K562 (cell line): Measurements from ENCODE around the gene MYH11. TPM values are rescaled to one million over a fixed set of nuclear protein-coding genes. Genes with fewer than 3 reads are reported as not detected.

ENCODE experiments used
- ATAC-seq: fragments of 200-7000 bp; cut with Tn5 transposase; 3 replicates; pipeline ENCODE4 v1.9.1; 2020; ENCODE audit warnings: moderate library complexity
- BruUV-seq: library from RNA; stranded (reverse); fragments of 400-500 nt; replicated peaks from 2 replicates; lab custom pipeline; 2021; lab: Mats Ljungman, UMichigan
- CTCF ChIA-PET: fragments of 300-600 bp; formaldehyde crosslinking; extraction: SDS; loops from one replicate; lab custom pipeline; 2021; ENCODE audit warnings: low intra/inter-chr PET ratio; lab: Yijun Ruan, JAX
- POLR2A ChIA-PET: fragments of 300-600, 350-650 bp; sonication (Branson Sonifier 250); formaldehyde crosslinking; extraction: SDS; loops from one replicate; lab custom pipeline; 2021; ENCODE audit warnings: antibody characterized with exemption, inconsistent platforms; lab: Yijun Ruan, JAX
- DNase-seq, 4 experiments: peaks; one replicate each; pipeline versions ENCODE4 v3.0.0 to v3.0.0-alpha.2; 2011 to 2018; ENCODE audit warnings: low spot score in 3 of 4, mixed read lengths in 3 of 4; ENCODE audit errors: extremely low read depth in 1 of 4
- FAIRE-seq: peaks from 2 replicates; lab custom pipeline; 2011; peaks lifted over from hg19 to GRCh38; lab: Jason Lieb, UNC
- H2AFZ ChIP-seq: 2 replicates; pipeline ENCODE4 v1.6.0; 2011; ENCODE audit warnings: low read depth, low read length, control low read depth, inconsistent platforms
- H3K27ac ChIP-seq: fragments of 200-600 bp; 3 replicates; pipeline ENCODE4 v1.8.0; 2011; ENCODE audit warnings: low read depth, mild to moderate bottlenecking, control low read depth, inconsistent platforms, low read length, moderate library complexity, mixed read lengths; ENCODE audit errors: extremely low read depth
- H3K27me3 ChIP-seq, 2 experiments: fragments of 300-600 bp in 1 of 2; 2 replicates in 1 of 2; 3 replicates in 1 of 2; pipeline versions ENCODE4 v1.6.0 to v1.8.0; 2011; ENCODE audit warnings: inconsistent platforms in 2 of 2, low read length in 2 of 2, mild to moderate bottlenecking in 1 of 2, mixed read lengths in 1 of 2, moderate library complexity in 1 of 2; ENCODE audit not compliant: control insufficient read depth in 2 of 2, insufficient read depth in 2 of 2
- H3K36me3 ChIP-seq: fragments of 300-600 bp; 3 replicates; pipeline ENCODE4 v1.8.0; 2011; ENCODE audit warnings: mild to moderate bottlenecking, low read length, inconsistent platforms; ENCODE audit not compliant: control insufficient read depth, insufficient read depth
- H3K4me1 ChIP-seq, 2 experiments: fragments of 200-600 bp in 1 of 2; replicated peaks in 1 of 2; 2 replicates in 1 of 2; 3 replicates in 1 of 2; pipeline versions ENCODE4 v1.5.1 to v1.8.0; 2011; ENCODE audit warnings: inconsistent platforms in 2 of 2, low read length in 2 of 2, mild to moderate bottlenecking in 1 of 2, mixed read lengths in 1 of 2, moderate library complexity in 1 of 2; ENCODE audit not compliant: control insufficient read depth in 2 of 2, insufficient read depth in 2 of 2
- H3K4me2 ChIP-seq: 2 replicates; pipeline ENCODE4 v1.6.1; 2011; ENCODE audit warnings: low read length, control low read depth, inconsistent platforms, mixed read lengths; ENCODE audit not compliant: insufficient read depth
- H3K4me3 ChIP-seq: fragments of 200-600 bp; sonication (generic), shearing (Covaris generic); 2 replicates; pipeline ENCODE4 v1.5.1; 2016; ENCODE audit warnings: control low read depth, inconsistent platforms
- H3K79me2 ChIP-seq: fragments of 200-600 bp; 3 replicates; pipeline ENCODE4 v1.8.0; 2011; ENCODE audit warnings: low read length, inconsistent platforms; ENCODE audit not compliant: control insufficient read depth, insufficient read depth
- H3K9ac ChIP-seq, 2 experiments: 2 replicates each; pipeline versions ENCODE4 v1.6.0 to v1.6.1; 2011; ENCODE audit warnings: low read depth in 2 of 2, low read length in 2 of 2, control low read depth in 1 of 2, inconsistent platforms in 1 of 2, mild to moderate bottlenecking in 1 of 2, mixed read lengths in 1 of 2; ENCODE audit not compliant: insufficient read depth in 1 of 2
- H3K9me1 ChIP-seq: one replicate; pipeline ENCODE4 v1.6.0; 2011; ENCODE audit warnings: inconsistent platforms, mild to moderate bottlenecking, low read length, moderate library complexity; ENCODE audit not compliant: control insufficient read depth, insufficient read depth
- H3K9me3 ChIP-seq: replicated peaks from 2 replicates; pipeline ENCODE4 v1.5.1; 2011; ENCODE audit warnings: low read depth, low read length, inconsistent platforms; ENCODE audit not compliant: control insufficient read depth, insufficient read depth
- H4K20me1 ChIP-seq: replicated peaks from 2 replicates; pipeline ENCODE4 v1.6.1; 2011; ENCODE audit warnings: low read length, inconsistent platforms, mixed read lengths; ENCODE audit not compliant: control insufficient read depth, insufficient read depth
- CBFA2T2 ChIP-seq: fragments of 450-650 bp; conservative IDR thresholded peaks from 2 replicates; pipeline ENCODE4 v1.6.1; 2017; ENCODE audit warnings: mild to moderate bottlenecking
- FUS ChIP-seq: fragments of 200-400 bp; formaldehyde crosslinking; optimal IDR thresholded peaks from 2 replicates; pipeline ENCODE3; 2017; ENCODE audit warnings: low read depth, low read length
- HDAC1 ChIP-seq, 2 experiments: fragments of 450-650 bp; IDR thresholded peaks; 2 replicates each; pipeline ENCODE4 v1.6.1; 2016 to 2017; ENCODE audit warnings: inconsistent platforms in 1 of 2, mild to moderate bottlenecking in 1 of 2, moderate library complexity in 1 of 2
- HMG20B ChIP-seq: fragments of 250-450 bp; sonication (Bioruptor Pico); IDR thresholded peaks from 2 replicates; pipeline ENCODE4 v1.5.0; 2021; ENCODE audit warnings: mild to moderate bottlenecking
- NFE2L1 ChIP-seq: fragments of 450-650 bp; IDR thresholded peaks from 2 replicates; pipeline ENCODE4 v1.6.1; 2016; ENCODE audit warnings: missing genetic modification characterization, low read depth, mild to moderate bottlenecking, missing compliant biosample characterization, moderate library complexity, borderline replicate concordance
- SMARCB1 ChIP-seq: IDR thresholded peaks from 2 replicates; pipeline ENCODE4 v1.6.1; 2011; ENCODE audit warnings: improper control_type of control experiment, low read depth; ENCODE audit not compliant: insufficient read length
- TAF1 ChIP-seq: IDR thresholded peaks from 2 replicates; pipeline ENCODE4 v1.6.1; 2011; ENCODE audit warnings: mild to moderate bottlenecking, low read length, moderate library complexity; ENCODE audit not compliant: insufficient read depth, control insufficient read depth, severe bottlenecking; ENCODE audit errors: extremely low read depth
- WGBS: fragments of 100-300 bp; shearing (Covaris generic); methylation state at CpG from one replicate; pipeline ENCODE4 v1.1.6; 2016; ENCODE audit warnings: low coverage, mixed read lengths; ENCODE audit not compliant: insufficient coverage; ENCODE audit errors: missing lambda C conversion rate; 5-methylcytosine and 5-hydroxymethylcytosine counted together
- in situ Hi-C: fragments of 300-500 bp; cut with MboI; formaldehyde crosslinking; loops from 4 replicates; pipeline ENCODE4 v1.15.0; 2018; ENCODE audit warnings: inconsistent platforms, mixed read lengths
- intact Hi-C: fragments of 100-400 bp; cut with micrococcal nuclease; formaldehyde crosslinking; loops from 2 replicates; pipeline ENCODE4 v1.14.2; 2022
- polyA plus RNA-seq, 8 experiments: library from polyadenylated mRNA; depleted of rRNA in 4 of 8; stranded (reverse) in 5 of 8; unstranded in 3 of 8; fragments of >200 nt; fragmentation: Nextera tagmentation in 2 of 8; fragmentation: Illumina TruSeq in 1 of 8; extraction: Ambion mirVana in 2 of 8; extraction: Trizol in 1 of 8; gene quantifications; 2 replicates each; pipeline versions ENCODE4 v1.2.1 to v1.2.3, GENCODE V29; 2011 to 2014; ENCODE audit warnings: inconsistent platforms in 1 of 8, missing spikeins in 1 of 8
- total RNA-seq, 7 experiments: library from RNA; depleted of rRNA in 6 of 7; stranded (reverse); fragments of >200 nt in 6 of 7; fragmentation: Illumina TruSeq in 2 of 7; extraction: Trizol in 2 of 7; gene quantifications; 2 replicates each; pipeline versions ENCODE4 v1.2.1 to v1.2.3, GENCODE V29; 2011 to 2021; ENCODE audit warnings: low replicate concordance in 1 of 7
- TF ChIP-seq, protein P1 (sequence below): fragments of 450-650 bp; formaldehyde crosslinking; IDR thresholded peaks from 2 replicates; pipeline ENCODE4 v1.4.0; 2022; ENCODE audit warnings: mild to moderate bottlenecking, moderate library complexity
- TF ChIP-seq, protein P2 (sequence below): sonication (generic); formaldehyde crosslinking; IDR thresholded peaks from 2 replicates; pipeline ENCODE4 v1.8.0; 2022; ENCODE audit warnings: mild to moderate bottlenecking, missing genetic modification reagents

Gene MYH11
- total and polyA plus RNA-seq, 9 of the 15 experiments (the other 6 are each of a cell fraction or from before 2014, with no cell fraction given): 0.05 to 0.47 (median 0.08) TPM; not detected in 5

DNA sequence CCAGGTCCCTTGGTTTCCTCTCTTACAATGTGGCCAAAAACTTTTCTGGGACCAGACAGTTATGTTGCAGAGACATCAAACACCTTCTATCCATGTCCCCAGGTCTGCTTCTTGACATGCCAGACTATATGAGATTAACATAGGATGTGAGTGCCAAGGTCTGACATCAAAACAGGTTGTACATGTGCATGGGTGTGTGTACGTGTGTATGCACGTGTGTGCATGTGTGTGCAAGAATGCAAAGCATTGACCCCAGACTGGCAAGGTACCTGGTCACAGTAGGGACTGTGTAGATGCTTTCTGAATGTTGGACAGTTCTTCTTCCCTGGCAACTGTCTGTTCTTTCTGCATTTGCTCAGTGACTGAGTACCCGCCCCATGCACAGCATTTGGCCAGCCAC, 121.2 kb downstream of the MYH11 start:
- Histone ChIP-seq H3K4me3 (no peak overlapping the region), H3K9me3 (peaks cover 1% of the 10 kb centered on the region; the same call in 1 of the 2 replicates), H3K9ac (no peak overlapping the region), H4K20me1 (no peaks in the 10 kb centered on the region; the same call in 1 of the 2 replicates), H3K36me3 (no peaks in the 10 kb centered on the region), H3K27me3 (peaks cover 12 to 34% of the 10 kb centered on the region in 2 experiments; a peak in 3 of 5 replicates), H3K79me2 (no peaks in the 10 kb centered on the region), H3K27ac (no peak overlapping the region), H3K4me2 (no peak overlapping the region), H3K9me1 (no peaks in the 10 kb centered on the region), H3K4me1 (peaks cover 0 to 3% of the 10 kb centered on the region in 2 experiments; a peak in 1 of 5 replicates), H2AFZ (no peak overlapping the region)
- WGBS: 15% methylated on average over 3 of the region's 3 CpGs
- POLR2A ChIA-PET: no interaction called here
- no peak for ATAC-seq
- intact Hi-C loops (no loop called here), in situ Hi-C loops (no loop called here)
- FAIRE-seq: no peak
- no peak for DNase-seq
- BruUV-seq: no TSS peak
- CTCF ChIA-PET: no interaction called here
- no peak for TF ChIP-seq HDAC1 (IDR thresholded peaks at IDR 0.05)
- TF ChIP-seq FUS: no peak
- TF ChIP-seq, protein P1, sequence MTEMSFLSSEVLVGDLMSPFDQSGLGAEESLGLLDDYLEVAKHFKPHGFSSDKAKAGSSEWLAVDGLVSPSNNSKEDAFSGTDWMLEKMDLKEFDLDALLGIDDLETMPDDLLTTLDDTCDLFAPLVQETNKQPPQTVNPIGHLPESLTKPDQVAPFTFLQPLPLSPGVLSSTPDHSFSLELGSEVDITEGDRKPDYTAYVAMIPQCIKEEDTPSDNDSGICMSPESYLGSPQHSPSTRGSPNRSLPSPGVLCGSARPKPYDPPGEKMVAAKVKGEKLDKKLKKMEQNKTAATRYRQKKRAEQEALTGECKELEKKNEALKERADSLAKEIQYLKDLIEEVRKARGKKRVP (CRISPR knock-in tag): no peak
- TF ChIP-seq CBFA2T2: no peak
- TF ChIP-seq TAF1: no peak
- TF ChIP-seq, protein P2, sequence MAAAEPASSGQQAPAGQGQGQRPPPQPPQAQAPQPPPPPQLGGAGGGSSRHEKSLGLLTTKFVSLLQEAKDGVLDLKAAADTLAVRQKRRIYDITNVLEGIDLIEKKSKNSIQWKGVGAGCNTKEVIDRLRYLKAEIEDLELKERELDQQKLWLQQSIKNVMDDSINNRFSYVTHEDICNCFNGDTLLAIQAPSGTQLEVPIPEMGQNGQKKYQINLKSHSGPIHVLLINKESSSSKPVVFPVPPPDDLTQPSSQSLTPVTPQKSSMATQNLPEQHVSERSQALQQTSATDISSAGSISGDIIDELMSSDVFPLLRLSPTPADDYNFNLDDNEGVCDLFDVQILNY (CRISPR knock-in tag): no peak
- no peak for TF ChIP-seq SMARCB1
- no peak for TF ChIP-seq NFE2L1 (tag)
- TF ChIP-seq HMG20B (CRISPR knock-in tag): no peak
